ENCODE results near the gene OXSR1.
"Not testable (repeated sequence)": the region's sequence is repeated elsewhere in the genome, so short reads cannot be mapped to it uniquely, and the experiment has no call there.

Gene OXSR1

DNA sequence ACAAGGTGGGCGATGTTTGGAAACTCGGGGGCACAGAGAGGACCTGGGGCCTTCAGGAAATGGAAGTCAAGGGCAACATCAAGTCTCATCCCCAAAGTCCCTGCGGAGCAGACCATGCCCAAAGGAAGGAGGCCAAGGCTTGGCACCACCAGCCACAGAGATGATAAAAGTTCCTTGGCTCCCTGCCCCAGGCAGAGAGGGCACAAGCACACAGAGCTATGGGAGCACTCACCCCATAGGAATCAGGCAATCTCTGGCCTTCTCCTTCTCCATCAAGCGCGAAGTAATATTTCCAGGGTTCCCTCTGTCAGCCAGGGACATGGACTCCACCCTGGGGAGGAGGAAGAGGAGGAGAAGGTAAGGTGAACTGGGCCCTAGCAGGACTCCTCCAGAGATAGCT is 36.3 kb upstream of the OXSR1 start:
- CTCF ChIA-PET: interaction anchor here (1.0 to 6.4 kb wide), 6 partner anchors 11 to 351 kb away, joined by 3 to 38 read pairs (median 4); partner anchors contain the start of genes OXSR1 and XYLB
- no peak overlapping the region for H3K27ac ChIP-seq (ENCODE audit: insufficient read depth in 1 of 2, low read depth in 1 of 2, low read length in 2 of 2, poor library complexity in 1 of 2, severe bottlenecking in 2 of 2)
- POLR2A ChIA-PET: no interaction called here
- H3K4me3 ChIP-seq (ENCODE audit: control insufficient read depth in 1 of 7, extremely low read depth in 1 of 7, insufficient read depth in 4 of 7, low read depth in 2 of 7, low read length in 6 of 7): no peak overlapping the region
- DNase-seq: no peak
- 97% methylated on average over 4 of the region's 5 CpGs for WGBS (ENCODE audit: insufficient coverage)
- no peaks in the 10 kb centered on the region for H3K9me3 ChIP-seq (ENCODE audit: control extremely low read depth in 1 of 5, control insufficient read depth in 4 of 5, insufficient read depth in 2 of 5, low read depth in 1 of 5, low read length in 4 of 5)
- H3K36me3 ChIP-seq (ENCODE audit: control insufficient read depth in 4 of 4, insufficient read depth in 4 of 4, low read length in 3 of 4): peaks cover 14 to 99% (median 77%) of the 10 kb centered on the region in 4 experiments
- H3K4me1 ChIP-seq (ENCODE audit: control extremely low read depth in 1 of 4, control insufficient read depth in 4 of 4, insufficient read depth in 4 of 4, low read length in 3 of 4): no peaks in the 10 kb centered on the region
- no peaks in the 10 kb centered on the region for H3K27me3 ChIP-seq (replicated peaks in 2 of 5; ENCODE audit: control insufficient read depth in 4 of 5, insufficient read depth in 5 of 5, low read length in 4 of 5)

- ChIA-PET POLR2A (no interaction called here), CTCF (interaction anchor here (1.1 to 6.4 kb wide), 3 partner anchors 9 to 215 kb away, joined by 5 to 38 read pairs (median 6); no protein-coding TSS in a partner anchor)
- H3K9me3 ChIP-seq (ENCODE audit: control extremely low read depth in 1 of 5, control insufficient read depth in 4 of 5, insufficient read depth in 2 of 5, low read depth in 1 of 5, low read length in 4 of 5): no peaks in the 10 kb centered on the region
- no peak overlapping the region for H3K27ac ChIP-seq (ENCODE audit: insufficient read depth in 1 of 2, low read depth in 1 of 2, low read length in 2 of 2, poor library complexity in 1 of 2, severe bottlenecking in 2 of 2)
- H3K4me1 ChIP-seq (ENCODE audit: control extremely low read depth in 1 of 4, control insufficient read depth in 4 of 4, insufficient read depth in 4 of 4, low read length in 3 of 4): peaks cover 0 to 9% (median 8%) of the 10 kb centered on the region in 4 experiments
- 97% methylated on average over 3 of the region's 3 CpGs for WGBS (ENCODE audit: insufficient coverage)
- no peaks in the 10 kb centered on the region for H3K27me3 ChIP-seq (replicated peaks in 2 of 5; ENCODE audit: control insufficient read depth in 4 of 5, insufficient read depth in 5 of 5, low read length in 4 of 5)
- no peak for DNase-seq
- peaks cover 14 to 85% (median 72%) of the 10 kb centered on the region in 4 experiments for H3K36me3 ChIP-seq (ENCODE audit: control insufficient read depth in 4 of 4, insufficient read depth in 4 of 4, low read length in 3 of 4)
- H3K4me3 ChIP-seq (ENCODE audit: control insufficient read depth in 1 of 7, extremely low read depth in 1 of 7, insufficient read depth in 4 of 7, low read depth in 2 of 7, low read length in 6 of 7): no peak overlapping the region
These were observed 34.7 kb upstream of the OXSR1 start for GRCh38 chr3:38130631-38131065.

- no peak for DNase-seq
- WGBS (ENCODE audit: insufficient coverage): 88% methylated on average over 4 of the region's 6 CpGs
- peaks cover 0 to 20% (median 16%) of the 10 kb centered on the region in 4 experiments for H3K4me1 ChIP-seq (ENCODE audit: control extremely low read depth in 1 of 4, control insufficient read depth in 4 of 4, insufficient read depth in 4 of 4, low read length in 3 of 4)
- CTCF ChIA-PET: interaction anchor here (0.7 to 6.4 kb wide), 8 partner anchors 10 to 214 kb away, joined by 3 to 38 read pairs (median 4); partner anchors contain the start of genes OXSR1 and XYLB
- no peak overlapping the region for H3K27ac ChIP-seq (ENCODE audit: insufficient read depth in 1 of 2, low read depth in 1 of 2, low read length in 2 of 2, poor library complexity in 1 of 2, severe bottlenecking in 2 of 2)
- no peaks in the 10 kb centered on the region for H3K9me3 ChIP-seq (ENCODE audit: control extremely low read depth in 1 of 5, control insufficient read depth in 4 of 5, insufficient read depth in 2 of 5, low read depth in 1 of 5, low read length in 4 of 5)
- no peak overlapping the region for H3K4me3 ChIP-seq (ENCODE audit: control insufficient read depth in 1 of 7, extremely low read depth in 1 of 7, insufficient read depth in 4 of 7, low read depth in 2 of 7, low read length in 6 of 7)
- H3K36me3 ChIP-seq (ENCODE audit: control insufficient read depth in 4 of 4, insufficient read depth in 4 of 4, low read length in 3 of 4): peaks cover 11 to 73% (median 63%) of the 10 kb centered on the region in 4 experiments
- POLR2A ChIA-PET: no interaction called here
- no peaks in the 10 kb centered on the region for H3K27me3 ChIP-seq (replicated peaks in 2 of 5; ENCODE audit: control insufficient read depth in 4 of 5, insufficient read depth in 5 of 5, low read length in 4 of 5)
These were observed 33.5 kb upstream of the OXSR1 start for GRCh38 chr3:38131621-38132369.

GRCh38 chr3:38133209-38133556 is 32.2 kb upstream of the OXSR1 start:
- Histone ChIP-seq H3K4me1 (ENCODE audit: control extremely low read depth in 1 of 4, control insufficient read depth in 4 of 4, insufficient read depth in 4 of 4, low read length in 3 of 4) (peaks cover 2 to 30% (median 25%) of the 10 kb centered on the region in 4 experiments), H3K4me3 (ENCODE audit: control insufficient read depth in 1 of 7, extremely low read depth in 1 of 7, insufficient read depth in 4 of 7, low read depth in 2 of 7, low read length in 6 of 7) (no peak overlapping the region), H3K27me3 (replicated peaks in 2 of 5; ENCODE audit: control insufficient read depth in 4 of 5, insufficient read depth in 5 of 5, low read length in 4 of 5) (no peaks in the 10 kb centered on the region), H3K9me3 (ENCODE audit: control extremely low read depth in 1 of 5, control insufficient read depth in 4 of 5, insufficient read depth in 2 of 5, low read depth in 1 of 5, low read length in 4 of 5) (no peaks in the 10 kb centered on the region), H3K36me3 (ENCODE audit: control insufficient read depth in 4 of 4, insufficient read depth in 4 of 4, low read length in 3 of 4) (peaks cover 9 to 59% (median 49%) of the 10 kb centered on the region in 4 experiments), H3K27ac (ENCODE audit: insufficient read depth in 1 of 2, low read depth in 1 of 2, low read length in 2 of 2, poor library complexity in 1 of 2, severe bottlenecking in 2 of 2) (no peak overlapping the region)
- no peak for DNase-seq
- WGBS (ENCODE audit: insufficient coverage): 100% methylated on average over 1 of the region's 3 CpGs
- CTCF ChIA-PET: interaction anchor here (0.8 to 1.8 kb wide), 4 partner anchors 17 to 213 kb away, joined by 3 to 4 read pairs (median 3); partner anchors contain the start of gene XYLB
- POLR2A ChIA-PET: no interaction called here

- Histone ChIP-seq H3K27ac (ENCODE audit: insufficient read depth in 1 of 2, low read depth in 1 of 2, low read length in 2 of 2, poor library complexity in 1 of 2, severe bottlenecking in 2 of 2) (no peak overlapping the region), H3K4me1 (ENCODE audit: control extremely low read depth in 1 of 4, control insufficient read depth in 4 of 4, insufficient read depth in 4 of 4, low read length in 3 of 4) (peaks cover 2 to 35% (median 28%) of the 10 kb centered on the region in 4 experiments), H3K27me3 (replicated peaks in 2 of 5; ENCODE audit: control insufficient read depth in 4 of 5, insufficient read depth in 5 of 5, low read length in 4 of 5) (no peaks in the 10 kb centered on the region), H3K36me3 (ENCODE audit: control insufficient read depth in 4 of 4, insufficient read depth in 4 of 4, low read length in 3 of 4) (peaks cover 9 to 55% (median 45%) of the 10 kb centered on the region in 4 experiments), H3K9me3 (ENCODE audit: control extremely low read depth in 1 of 5, control insufficient read depth in 4 of 5, insufficient read depth in 2 of 5, low read depth in 1 of 5, low read length in 4 of 5) (no peaks in the 10 kb centered on the region), H3K4me3 (ENCODE audit: control insufficient read depth in 1 of 7, extremely low read depth in 1 of 7, insufficient read depth in 4 of 7, low read depth in 2 of 7, low read length in 6 of 7) (no peak overlapping the region)
- ChIA-PET POLR2A (no interaction called here), CTCF (interaction anchor here (0.8 to 1.8 kb wide), 4 partner anchors 17 to 213 kb away, joined by 3 to 4 read pairs (median 3); partner anchors contain the start of gene XYLB)
- no peak for DNase-seq
- 96% methylated on average over 7 of the region's 10 CpGs for WGBS (ENCODE audit: insufficient coverage)
These were observed 31.6 kb upstream of the OXSR1 start for GRCh38 chr3:38133557-38134405.

DNA sequence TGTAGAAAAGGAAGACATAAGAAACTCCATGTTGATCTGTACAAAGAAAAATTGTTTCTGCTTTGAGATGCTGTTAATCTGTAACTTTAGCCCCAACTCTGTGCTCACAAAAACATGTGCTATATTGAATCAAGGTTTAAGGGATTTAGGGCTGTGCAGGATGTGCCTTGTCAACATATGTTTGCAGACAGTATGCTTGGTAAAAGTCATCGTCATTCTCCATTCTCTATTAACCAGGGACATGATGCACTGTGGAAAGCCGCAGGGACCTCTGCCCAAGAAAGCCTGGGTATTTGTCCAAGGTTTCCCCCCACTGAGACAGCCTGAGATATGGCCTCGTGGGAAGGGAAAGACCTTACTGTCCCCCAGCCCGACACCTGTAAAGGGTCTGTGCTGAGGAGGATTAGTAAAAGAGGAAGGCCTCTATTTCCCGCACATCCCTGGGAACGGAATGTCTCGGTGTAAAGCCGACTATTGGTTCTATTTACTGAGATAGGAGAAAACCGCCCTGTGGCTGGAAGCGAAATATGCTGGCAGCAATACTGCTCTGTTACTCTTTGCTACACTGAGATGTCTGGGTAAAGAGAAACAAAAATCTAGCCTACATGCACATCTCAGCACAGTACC is 30.7 kb upstream of the OXSR1 start:
- Histone ChIP-seq H3K4me1 (ENCODE audit: control extremely low read depth in 1 of 4, control insufficient read depth in 4 of 4, insufficient read depth in 4 of 4, low read length in 3 of 4) (peaks cover 2 to 42% (median 36%) of the 10 kb centered on the region in 4 experiments), H3K4me3 (ENCODE audit: control insufficient read depth in 1 of 7, extremely low read depth in 1 of 7, insufficient read depth in 4 of 7, low read depth in 2 of 7, low read length in 6 of 7) (peak overlapping the region in 1 of 7 experiments; percentile 93), H3K36me3 (ENCODE audit: control insufficient read depth in 4 of 4, insufficient read depth in 4 of 4, low read length in 3 of 4) (peaks cover 6 to 46% (median 38%) of the 10 kb centered on the region in 4 experiments)
- H3K9me3 ChIP-seq (ENCODE audit: control extremely low read depth in 1 of 5, control insufficient read depth in 4 of 5, insufficient read depth in 2 of 5, low read depth in 1 of 5, low read length in 4 of 5); H3K27me3 ChIP-seq (replicated peaks in 2 of 5; ENCODE audit: control insufficient read depth in 4 of 5, insufficient read depth in 5 of 5, low read length in 4 of 5); POLR2A ChIA-PET; DNase-seq; H3K27ac ChIP-seq (ENCODE audit: insufficient read depth in 1 of 2, low read depth in 1 of 2, low read length in 2 of 2, poor library complexity in 1 of 2, severe bottlenecking in 2 of 2): not testable (repeated sequence)
- CTCF ChIA-PET: interaction anchor here (1.8 kb wide), 1 partner anchor 212 kb away, joined by 4 read pairs; the partner anchor contains the start of gene XYLB
- 93% methylated on average over 9 of the region's 10 CpGs for WGBS (ENCODE audit: insufficient coverage)
